GM21717 (cell line): ENCODE results near the gene SGPL1.
"Not testable (repeated sequence)": the region's sequence is repeated elsewhere in the genome, so short reads cannot be mapped to it uniquely, and the experiment has no call there.

Experiments
- ATAC-seq: cut with Tn5 transposase; IDR thresholded peaks from one replicate; pipeline ENCODE4 v1.9.1; 2021; ENCODE audit warnings: mild to moderate bottlenecking, moderate library complexity; ENCODE audit not compliant: unreplicated experiment

The SGPL1 gene, protein sequence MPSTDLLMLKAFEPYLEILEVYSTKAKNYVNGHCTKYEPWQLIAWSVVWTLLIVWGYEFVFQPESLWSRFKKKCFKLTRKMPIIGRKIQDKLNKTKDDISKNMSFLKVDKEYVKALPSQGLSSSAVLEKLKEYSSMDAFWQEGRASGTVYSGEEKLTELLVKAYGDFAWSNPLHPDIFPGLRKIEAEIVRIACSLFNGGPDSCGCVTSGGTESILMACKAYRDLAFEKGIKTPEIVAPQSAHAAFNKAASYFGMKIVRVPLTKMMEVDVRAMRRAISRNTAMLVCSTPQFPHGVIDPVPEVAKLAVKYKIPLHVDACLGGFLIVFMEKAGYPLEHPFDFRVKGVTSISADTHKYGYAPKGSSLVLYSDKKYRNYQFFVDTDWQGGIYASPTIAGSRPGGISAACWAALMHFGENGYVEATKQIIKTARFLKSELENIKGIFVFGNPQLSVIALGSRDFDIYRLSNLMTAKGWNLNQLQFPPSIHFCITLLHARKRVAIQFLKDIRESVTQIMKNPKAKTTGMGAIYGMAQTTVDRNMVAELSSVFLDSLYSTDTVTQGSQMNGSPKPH

DNA sequence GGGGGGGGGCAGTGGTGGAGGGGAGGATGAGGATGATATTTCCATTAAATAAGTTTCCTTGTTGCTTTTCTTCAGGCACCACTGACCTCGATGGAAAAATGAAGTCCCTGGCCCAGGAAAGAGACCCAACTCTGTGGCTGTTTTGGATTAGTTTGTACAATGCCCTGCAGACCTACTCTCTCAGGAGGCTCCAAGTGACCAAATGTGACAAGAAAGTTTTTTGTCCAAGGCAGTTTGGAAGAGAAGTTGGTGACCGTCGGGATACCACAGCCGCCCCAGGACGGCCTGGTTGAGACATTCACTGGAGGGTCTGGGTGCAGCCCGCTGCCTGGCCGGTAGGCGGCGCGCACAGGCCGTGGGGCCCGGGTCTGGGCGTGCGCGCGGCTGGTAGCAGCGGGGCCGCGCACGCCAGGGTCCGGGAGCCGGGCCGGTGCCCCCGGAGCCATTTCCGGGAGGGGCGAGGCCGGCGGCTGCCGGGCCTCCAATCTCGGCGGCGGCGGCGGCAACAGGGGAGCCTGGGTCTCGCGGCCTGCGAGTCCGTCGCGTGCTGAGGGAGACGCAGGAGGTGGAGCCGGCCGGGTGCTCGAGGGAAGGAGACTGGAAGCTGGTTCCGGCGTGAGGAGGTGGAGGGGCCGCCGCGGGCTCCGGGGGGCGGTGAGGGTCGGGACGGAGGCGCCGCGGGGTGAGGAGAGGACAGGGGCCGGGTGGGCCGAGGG is at the start of gene SGPL1:
SGPL1 (plus strand) TSS at position 445 of the 716 bp plus-strand sequence. CDS start 906 bp downstream, outside the sequence.
- ATAC-seq, result peak; percentile 78

DNA sequence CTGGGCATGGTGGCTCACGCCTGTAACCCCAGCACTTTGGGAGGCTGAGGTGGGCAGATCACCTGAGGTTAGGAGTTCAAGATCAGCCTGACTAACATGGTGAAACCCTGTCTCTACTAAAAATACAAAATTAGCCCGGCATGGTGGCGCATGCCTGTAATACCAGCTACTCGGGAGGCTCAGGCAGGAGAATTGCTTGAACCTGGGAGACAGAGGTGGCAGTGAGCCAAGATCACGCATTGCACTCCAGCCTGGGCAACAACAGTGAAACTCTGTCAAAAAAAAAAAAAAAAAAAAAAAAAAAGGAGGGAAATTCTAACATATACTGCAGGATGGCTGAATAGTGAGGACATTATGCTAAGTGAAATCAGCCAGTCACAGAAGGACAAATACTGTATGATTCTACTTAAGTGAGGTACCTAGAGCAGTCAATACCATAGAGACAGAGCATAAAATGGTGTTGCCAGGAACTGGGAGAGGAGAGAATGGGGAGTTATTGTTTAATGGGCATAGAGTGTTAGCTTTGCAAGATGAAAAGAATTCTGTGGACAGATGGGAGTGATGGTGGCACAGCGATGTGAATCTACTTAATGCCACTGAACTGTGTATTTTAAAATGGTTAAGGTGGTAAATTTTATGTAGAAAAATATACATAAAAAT is 47.6 kb upstream of the SGPL1 start:
- ATAC-seq, result not testable (repeated sequence)

DNA sequence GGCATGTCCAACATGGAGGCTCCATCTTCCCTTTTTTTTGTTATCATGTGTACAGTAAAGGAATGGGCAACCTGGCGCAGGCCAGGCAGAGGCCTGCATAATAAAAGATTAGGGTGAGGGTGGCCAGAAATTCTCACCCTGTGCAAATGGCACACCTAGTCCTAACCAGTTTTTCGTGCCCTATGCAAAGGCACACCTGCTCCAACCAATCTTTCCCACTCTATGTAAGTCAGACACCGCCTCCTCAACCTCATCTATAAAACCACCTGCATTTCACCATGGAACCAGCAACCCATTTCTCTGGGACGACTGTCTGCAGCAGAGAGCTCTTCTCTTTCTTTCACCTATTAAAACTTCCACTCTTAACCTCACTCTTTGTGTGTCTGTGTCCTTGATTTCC is 46.6 kb upstream of the SGPL1 start:
- ATAC-seq, result no peak

DNA sequence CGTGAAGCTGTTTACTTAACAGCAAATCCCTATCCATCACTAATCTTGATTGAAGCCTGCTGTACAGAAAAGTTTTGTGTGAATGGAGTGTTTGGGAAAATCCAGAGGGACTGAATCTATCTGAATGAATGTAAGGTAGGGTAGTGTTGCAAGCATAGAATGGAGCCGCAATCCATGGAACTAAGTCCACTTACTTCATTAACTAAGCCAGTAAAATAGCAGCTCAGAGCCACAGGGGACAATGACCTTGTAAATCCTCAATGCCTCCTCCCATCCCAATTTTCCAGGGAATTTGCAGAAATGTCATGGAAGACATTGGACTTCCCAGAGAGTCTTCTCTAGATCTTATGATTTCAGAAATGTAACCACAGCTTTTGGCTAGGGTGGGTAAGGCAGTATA is 45.7 kb upstream of the SGPL1 start:
- ATAC-seq, result no peak

DNA sequence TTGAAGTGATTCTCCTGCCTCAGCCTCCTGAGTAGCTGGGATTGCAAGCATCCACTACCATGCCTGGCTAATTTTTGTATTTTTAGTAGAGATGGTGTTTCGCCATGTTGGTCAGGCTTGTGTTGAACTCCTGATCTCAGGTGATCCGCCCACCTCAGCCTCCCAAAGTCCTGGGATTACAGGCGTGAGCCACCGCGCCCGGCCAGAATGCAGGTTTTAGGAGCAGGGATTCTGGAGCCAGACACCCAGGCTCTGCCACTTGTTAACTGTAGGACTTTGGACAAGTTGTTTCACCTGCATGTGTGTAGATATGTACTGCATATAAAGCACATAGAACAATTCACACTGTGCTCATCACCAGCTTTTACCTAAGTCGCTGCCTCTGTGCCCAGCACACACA is 45.2 kb upstream of the SGPL1 start:
- ATAC-seq, result not testable (repeated sequence)

DNA sequence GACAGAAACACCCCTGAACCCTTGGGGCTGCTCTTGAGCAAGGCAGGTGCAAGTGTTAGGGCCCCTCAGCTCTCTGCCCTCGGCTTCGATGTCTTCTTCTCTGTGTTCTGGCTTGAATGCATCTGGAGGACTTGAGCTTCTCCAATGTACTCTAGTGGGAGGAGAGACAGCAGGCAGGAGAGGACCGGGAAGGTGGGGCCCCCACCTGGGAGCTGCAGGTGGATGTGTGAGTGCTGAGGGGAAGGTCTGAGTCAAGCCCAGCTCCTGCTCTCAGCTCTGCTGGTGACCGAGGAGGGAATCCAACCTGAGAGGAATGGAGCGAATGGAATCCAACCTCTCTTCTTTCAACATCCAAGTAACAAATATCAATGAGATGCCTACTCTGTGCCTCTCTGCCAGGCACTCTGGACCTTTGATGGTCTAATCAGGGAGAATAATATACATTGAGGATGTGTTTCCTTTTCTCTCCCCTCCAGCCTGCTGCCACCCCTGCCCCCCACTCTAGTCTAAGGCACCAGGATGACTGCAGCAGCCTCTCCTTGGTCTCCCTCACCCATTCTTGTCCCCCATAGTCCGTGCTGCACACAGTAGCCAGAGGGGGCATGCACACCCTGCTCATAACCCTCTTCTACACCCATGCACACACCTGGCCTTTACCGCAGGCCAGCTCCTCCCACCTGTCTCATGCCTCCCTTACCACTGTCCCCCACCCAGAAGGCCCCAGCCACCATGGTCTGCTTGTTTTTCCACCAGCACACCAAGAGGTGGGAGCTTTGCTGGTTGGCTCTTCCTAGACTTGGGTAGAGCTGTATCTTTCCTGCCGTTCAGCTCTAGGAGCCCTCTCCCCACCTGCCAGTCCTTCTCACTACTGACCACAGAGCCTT is 44.2 kb upstream of the SGPL1 start:
- ATAC-seq, result no peak

DNA sequence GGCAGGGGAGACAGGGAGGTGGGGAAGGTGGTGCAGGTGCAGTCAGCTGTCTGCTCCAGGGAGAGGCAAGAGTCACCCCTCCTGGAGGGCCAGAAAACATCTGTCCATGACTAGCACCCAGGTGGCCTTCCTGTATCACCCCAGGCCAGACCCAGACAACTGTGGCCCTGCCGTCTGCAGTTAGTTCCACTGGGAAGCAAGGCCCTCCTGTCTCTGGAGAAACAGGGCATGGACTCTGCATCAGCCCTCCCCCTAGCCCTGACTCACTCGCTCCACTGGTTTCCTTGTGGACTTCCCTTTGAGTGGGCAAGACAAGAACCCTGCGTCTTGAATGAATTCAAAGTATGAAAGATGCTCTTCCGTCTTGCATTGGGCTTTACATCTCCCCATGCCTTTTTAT is 43.1 kb upstream of the SGPL1 start:
- no peak for ATAC-seq

DNA sequence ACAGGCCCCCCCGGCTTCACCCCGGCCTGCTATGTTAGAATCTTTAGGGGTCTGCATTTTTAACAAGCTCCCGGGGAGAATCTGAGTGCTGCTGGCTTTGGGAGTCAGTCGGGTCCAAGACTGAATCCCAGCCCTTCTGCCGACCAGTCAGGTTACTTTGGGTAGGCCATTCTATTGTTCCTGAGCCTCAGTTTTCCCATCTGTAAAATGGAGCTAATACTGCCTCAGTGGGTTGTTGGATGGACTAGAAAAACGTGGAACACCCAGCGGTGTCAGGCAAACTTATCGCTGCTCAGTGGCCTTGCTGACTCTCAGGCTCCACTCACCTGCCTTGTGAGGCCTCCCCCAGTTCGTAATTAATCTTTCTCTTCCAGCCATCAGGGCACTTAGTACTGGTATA is 42.3 kb upstream of the SGPL1 start:
- no peak for ATAC-seq

DNA sequence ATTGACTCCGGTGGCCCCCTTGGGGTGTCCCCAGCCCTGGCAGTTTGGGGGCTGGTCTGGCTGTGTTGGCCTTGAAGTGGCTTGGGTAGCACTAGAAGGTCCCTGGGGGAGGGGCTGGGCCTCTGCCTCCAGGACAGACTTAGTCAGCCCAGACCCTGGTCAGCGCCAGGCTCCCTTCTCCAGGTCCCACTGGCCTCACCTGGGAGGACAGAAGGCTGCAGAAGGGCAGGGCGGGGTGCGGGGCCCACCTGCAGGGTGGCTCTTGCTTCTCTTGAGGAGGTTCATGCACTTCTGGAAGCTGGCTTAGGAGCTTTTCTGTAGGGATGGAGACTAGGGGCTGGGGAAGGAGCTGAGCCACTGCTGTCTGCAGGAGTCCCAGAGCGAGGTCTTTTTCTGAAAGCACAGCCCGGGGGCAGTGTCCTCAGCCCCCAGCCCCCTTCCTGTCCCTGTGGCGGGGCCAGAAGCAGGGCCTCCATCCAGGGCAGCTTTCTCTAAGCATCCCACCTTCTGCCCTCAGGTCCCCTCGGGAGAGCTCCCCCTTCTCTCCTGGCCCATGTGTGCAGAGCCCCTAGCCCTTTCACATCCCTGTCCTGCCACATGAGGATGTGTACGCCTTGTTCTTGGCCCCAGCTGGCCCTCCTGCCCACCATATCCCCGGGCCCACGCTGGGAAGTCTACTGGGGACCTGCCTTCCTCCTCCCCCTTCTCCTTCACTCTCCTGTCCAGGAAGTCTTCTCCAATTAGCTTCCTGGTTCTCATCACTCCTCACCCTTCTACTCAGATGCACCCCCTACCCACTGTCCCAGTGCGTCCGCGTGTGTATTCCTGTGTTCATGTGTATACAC is 41.6 kb upstream of the SGPL1 start:
- ATAC-seq, result no peak

DNA sequence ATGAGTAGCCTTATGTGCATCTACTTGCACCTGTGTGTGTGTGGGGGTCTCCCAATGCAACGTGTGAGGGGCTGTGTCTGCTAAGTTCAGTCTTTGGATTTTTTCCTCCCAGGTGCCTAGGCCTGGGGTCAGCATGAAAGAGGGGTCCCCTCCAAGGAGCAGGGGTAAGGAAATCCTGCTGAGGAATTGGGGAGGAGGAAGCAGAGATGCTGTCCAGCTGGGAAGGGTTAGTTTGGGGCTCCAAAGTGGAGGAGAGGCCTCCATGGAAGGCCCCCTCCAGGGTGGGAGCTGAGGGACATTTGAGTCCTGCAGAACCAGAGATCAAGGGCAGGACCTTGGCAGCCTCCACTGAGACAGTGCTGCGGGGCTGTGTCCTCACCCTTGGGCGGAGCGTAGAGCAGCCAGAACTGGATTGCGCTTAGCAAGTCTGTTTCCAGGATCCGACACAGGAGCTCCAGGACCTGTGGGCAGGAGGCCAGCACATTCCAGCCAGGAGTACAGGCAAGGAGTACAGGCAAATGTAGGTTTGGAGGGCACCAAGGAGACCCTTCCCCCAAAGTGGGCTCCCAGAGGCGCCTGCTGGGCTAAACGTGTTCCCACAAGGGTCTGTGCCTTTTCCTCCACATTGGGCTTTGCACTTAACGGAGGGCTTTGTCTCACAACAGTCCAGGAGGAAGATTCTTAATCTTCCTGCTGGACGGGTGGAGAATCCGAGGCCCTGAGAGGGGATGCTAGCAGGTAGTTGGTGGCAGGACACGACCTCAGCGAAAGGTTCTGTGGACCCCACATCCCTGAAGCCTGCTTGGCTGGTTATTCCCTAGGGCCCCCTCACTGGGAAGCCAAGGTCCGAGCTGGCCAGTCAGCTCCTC is 40.7 kb upstream of the SGPL1 start:
- ATAC-seq, result no peak

DNA sequence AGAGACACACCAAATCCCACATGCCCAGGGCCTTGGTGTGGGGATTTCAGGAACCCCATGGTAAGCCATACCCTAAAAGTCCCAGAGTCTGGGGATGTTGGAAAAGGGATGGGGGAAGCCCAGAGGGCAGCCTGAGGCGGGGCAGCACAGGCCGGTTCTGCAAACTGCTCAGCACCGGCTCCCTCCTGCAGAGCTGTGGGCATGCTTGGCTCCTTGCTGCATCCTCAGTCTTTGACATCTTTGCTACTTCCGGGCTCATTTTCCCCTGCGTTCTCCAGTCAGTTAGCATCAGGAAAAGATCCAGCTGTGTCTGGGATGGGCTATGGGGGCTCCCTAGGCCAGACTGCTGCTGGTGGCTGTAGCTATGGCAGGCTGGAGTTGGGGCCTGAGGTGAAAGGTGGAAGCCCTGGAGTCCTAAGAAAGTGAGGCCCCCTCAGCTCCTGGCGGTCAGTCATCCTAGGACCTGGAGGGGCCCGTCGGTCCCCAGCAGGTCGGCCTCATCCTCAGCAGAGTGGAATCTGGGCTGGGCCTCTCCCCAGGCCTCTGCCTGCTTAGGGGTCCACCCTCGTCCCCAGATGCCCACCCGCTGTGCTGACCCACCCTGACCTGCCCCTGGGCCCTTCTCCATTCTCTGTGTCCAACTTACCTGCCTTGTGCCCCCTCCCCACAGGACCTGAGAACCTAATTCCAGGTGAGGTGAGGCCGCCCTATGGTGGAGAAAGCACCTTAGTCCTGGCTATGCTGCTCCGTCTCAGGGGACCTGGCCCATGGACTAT is 39.9 kb upstream of the SGPL1 start:
- ATAC-seq, result no peak

DNA sequence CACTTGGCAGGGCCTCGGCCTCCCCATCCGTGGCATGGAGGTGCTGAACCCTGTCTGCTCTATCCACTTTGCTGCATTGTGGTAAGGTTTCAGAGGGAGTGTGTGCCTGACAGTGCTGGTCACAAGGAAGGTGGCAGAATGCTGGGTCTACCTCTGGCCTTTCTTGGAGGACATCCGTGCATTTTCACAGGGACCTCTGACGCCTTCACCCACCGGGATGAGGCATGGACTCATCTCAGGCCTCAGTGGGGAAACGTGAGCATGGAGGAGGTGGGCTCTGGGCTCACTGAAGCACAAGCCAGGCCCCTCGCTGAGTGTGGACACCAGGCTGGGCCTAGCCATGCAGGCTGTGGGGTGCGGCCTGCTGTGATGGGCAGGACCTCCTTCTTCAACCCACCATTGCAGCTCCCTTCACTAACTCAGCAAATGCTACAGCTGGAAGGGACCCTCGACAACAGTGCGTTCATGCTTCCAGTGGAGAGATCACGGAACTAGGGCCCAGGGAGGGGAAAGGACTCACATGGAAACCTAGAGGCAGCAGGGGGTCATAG is 39.2 kb upstream of the SGPL1 start:
- ATAC-seq, result no peak

DNA sequence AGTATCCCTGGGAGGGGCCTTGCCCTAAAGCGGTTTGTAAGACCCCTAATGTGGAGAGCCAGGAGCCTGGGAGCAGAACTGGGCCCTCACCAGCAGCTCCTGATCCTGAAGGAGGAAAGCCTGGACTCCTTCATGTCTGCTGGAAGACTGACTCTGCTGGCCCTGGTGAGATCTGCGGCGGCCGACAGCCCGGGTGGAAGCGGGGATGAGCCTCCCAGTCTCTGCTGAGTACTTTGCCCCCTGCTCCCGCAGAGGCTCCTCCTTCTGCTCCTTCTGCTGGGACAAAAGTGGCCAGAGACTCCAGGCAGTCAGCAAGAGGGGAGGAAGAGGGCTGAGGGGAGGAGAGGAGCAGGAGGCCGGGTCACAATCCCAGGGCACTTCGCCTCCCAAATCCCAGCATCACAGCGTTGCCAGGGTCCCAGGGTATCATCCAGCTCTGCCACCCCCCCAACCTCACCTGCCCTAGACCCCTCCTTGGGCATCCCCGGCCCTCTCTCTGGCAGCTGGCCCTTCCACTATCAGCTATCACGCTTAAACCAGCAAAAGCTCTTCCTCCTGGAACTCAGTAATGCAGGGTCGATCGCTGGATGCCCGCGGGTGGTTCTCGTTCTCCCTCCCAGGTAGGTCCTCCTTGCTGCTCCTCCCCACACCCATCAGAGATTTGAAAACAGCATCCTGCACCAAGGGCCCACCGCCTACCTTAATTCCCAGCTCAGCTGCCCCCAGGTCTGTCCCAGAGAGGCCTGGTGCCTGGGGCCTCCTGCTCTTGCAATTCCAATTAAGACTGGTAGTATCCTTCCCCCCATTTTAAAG is 38.5 kb upstream of the SGPL1 start:
- no peak for ATAC-seq

DNA sequence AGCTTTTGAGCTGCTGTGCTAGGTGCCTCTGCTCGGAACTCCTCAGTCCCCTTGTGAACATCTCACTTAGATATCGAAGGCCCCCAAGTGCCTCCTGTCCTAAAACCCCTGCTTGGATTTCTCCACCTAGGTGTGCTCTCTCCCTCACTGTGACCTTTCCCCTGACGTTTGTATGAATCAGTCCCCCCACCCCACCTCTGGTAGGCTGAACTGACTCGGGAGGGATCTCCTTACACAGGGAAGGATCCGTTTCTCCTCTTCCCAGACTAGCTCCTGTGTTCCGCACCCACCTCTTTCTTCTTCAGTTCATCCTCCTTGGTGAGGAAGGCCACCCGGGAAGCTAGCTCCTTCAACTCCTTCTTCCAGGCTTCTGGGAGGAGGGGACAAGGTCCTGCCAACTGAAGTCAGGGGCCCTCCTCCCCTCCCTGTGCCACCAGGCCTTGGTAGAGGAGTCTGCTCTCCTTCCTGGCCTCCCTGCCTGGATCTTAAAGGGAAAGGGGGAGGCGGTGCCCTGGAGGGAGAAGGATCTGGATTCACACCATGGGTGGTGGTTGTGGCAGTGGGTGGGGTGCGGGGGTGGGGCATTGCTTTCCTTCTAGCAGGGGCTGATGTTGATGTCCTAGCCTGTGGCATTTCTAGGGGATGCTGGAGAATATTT is 37.4 kb upstream of the SGPL1 start:
- ATAC-seq, result no peak

DNA sequence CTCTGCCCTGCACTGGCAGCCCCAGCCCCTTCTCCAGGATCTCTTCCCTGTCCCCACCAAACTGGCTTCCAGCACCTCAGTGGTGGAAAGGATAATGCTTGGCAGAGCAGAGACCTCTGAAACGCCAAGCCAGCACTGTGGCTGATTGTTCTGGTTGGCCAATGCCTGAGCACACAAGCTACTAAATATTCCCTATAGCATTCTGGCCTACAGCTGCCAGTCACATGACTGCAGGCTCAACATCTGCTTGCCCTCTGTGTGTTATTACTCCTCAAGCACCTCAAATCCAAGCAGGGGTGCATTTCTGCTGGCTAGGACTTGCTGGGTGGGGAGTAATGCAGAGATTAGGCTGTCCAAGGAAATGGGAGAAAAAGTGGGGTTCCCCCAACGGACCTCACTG is 36.7 kb upstream of the SGPL1 start:
- ATAC-seq, result no peak
